Neuronal stem cell (in vitro differentiated cells): ENCODE results near the gene CEBPZ.

Experiments used
- DNase-seq: peaks from one replicate; pipeline ENCODE4 v3.0.0-alpha.2; 2013; ENCODE audit warnings: low spot score
- H2AFZ ChIP-seq: one replicate; pipeline ENCODE4 v1.6.1; 2013; ENCODE audit warnings: mild to moderate bottlenecking, low read length, inconsistent platforms
- H2AK5ac ChIP-seq: 2 replicates; pipeline ENCODE4 v1.6.1; 2013; ENCODE audit warnings: low read depth, mild to moderate bottlenecking, inconsistent platforms, low read length, moderate library complexity, mixed read lengths
- H2BK120ac ChIP-seq: 2 replicates; pipeline ENCODE4 v1.6.1; 2013; ENCODE audit warnings: low read depth, mild to moderate bottlenecking, inconsistent platforms, low read length, moderate library complexity, mixed read lengths
- H2BK12ac ChIP-seq: one replicate; pipeline ENCODE4 v1.6.1; 2013; ENCODE audit warnings: low read length, inconsistent platforms
- H2BK15ac ChIP-seq: 2 replicates; pipeline ENCODE4 v1.6.1; 2013; ENCODE audit warnings: mild to moderate bottlenecking, low read length, inconsistent platforms, mixed read lengths
- H2BK5ac ChIP-seq: one replicate; pipeline ENCODE4 v1.6.1; 2013; ENCODE audit warnings: inconsistent platforms, mild to moderate bottlenecking, low read length, moderate library complexity
- H3K14ac ChIP-seq: one replicate; pipeline ENCODE4 v1.6.1; 2013; ENCODE audit warnings: low read length, inconsistent platforms
- H3K18ac ChIP-seq: 2 replicates; pipeline ENCODE4 v1.6.1; 2013; ENCODE audit warnings: low read length, inconsistent platforms
- H3K23ac ChIP-seq: 2 replicates; pipeline ENCODE4 v1.6.1; 2013; ENCODE audit warnings: low read depth, mild to moderate bottlenecking, mixed read lengths, low read length, inconsistent platforms; ENCODE audit not compliant: poor library complexity
- H3K27ac ChIP-seq: replicated peaks from 3 replicates; pipeline ENCODE4 v1.5.1; 2013; ENCODE audit warnings: low read length, inconsistent platforms
- H3K27me3 ChIP-seq, 3 experiments: 2 replicates each; pipeline ENCODE4 v1.6.1; 2013; ENCODE audit warnings: low read length in 3 of 3, mild to moderate bottlenecking in 2 of 3, inconsistent platforms in 1 of 3, low read depth in 1 of 3, mixed read lengths in 1 of 3, moderate library complexity in 1 of 3; ENCODE audit not compliant: control insufficient read depth in 3 of 3, insufficient read depth in 3 of 3
- H3K36me3 ChIP-seq, 2 donors: replicated peaks in 1 of 2; 2 replicates each; pipeline ENCODE4 v1.6.1; 2013; ENCODE audit warnings: low read length in 2 of 2; ENCODE audit not compliant: control insufficient read depth in 2 of 2, insufficient read depth in 2 of 2
- H3K4ac ChIP-seq: 2 replicates; pipeline ENCODE4 v1.6.1; 2013; ENCODE audit warnings: inconsistent platforms, mild to moderate bottlenecking, low read length, moderate library complexity
- H3K4me1 ChIP-seq, 2 donors: 1 replicate in 1 of 2; 2 replicates in 1 of 2; pipeline ENCODE4 v1.6.1; 2013; ENCODE audit warnings: low read length in 2 of 2, low read depth in 1 of 2; ENCODE audit not compliant: control insufficient read depth in 2 of 2, insufficient read depth in 1 of 2
- H3K4me2 ChIP-seq: one replicate; pipeline ENCODE4 v1.6.1; 2013; ENCODE audit warnings: mild to moderate bottlenecking, low read length, inconsistent platforms; ENCODE audit not compliant: insufficient read depth, poor library complexity, severe bottlenecking
- H3K4me3 ChIP-seq, 2 donors: 2 replicates each; pipeline ENCODE4 v1.5.1; 2013; ENCODE audit warnings: low read length in 2 of 2, mild to moderate bottlenecking in 2 of 2, inconsistent platforms in 1 of 2, moderate library complexity in 1 of 2
- H3K79me1 ChIP-seq: one replicate; pipeline ENCODE4 v1.6.1; 2013; ENCODE audit warnings: low read depth, mild to moderate bottlenecking, inconsistent platforms, low read length, moderate library complexity
- H3K9ac ChIP-seq: one replicate; pipeline ENCODE4 v1.6.1; 2013; ENCODE audit warnings: mild to moderate bottlenecking, low read depth, low read length, inconsistent platforms; ENCODE audit not compliant: poor library complexity
- H3K9me3 ChIP-seq, 2 donors: replicated peaks in 1 of 2; 2 replicates each; pipeline versions ENCODE3 to v1.6.1; 2013; ENCODE audit warnings: low read length in 2 of 2, mild to moderate bottlenecking in 2 of 2, inconsistent platforms in 1 of 2, low read depth in 1 of 2, mixed read lengths in 1 of 2, moderate library complexity in 1 of 2; ENCODE audit not compliant: control insufficient read depth in 2 of 2, insufficient read depth in 1 of 2
- H4K8ac ChIP-seq: one replicate; pipeline ENCODE4 v1.6.1; 2013; ENCODE audit warnings: low read depth, mild to moderate bottlenecking, inconsistent platforms, low read length, moderate library complexity
- H4K91ac ChIP-seq: one replicate; pipeline ENCODE4 v1.6.1; 2013; ENCODE audit warnings: low read length, low read depth, mild to moderate bottlenecking, inconsistent platforms; ENCODE audit not compliant: poor library complexity
- WGBS, 2 donors: extraction: QIAGEN DNeasy Blood & Tissue Kit; methylation state at CpG; one replicate each; pipeline ENCODE4 v1.1.7; 2013; ENCODE audit warnings: missing lambda C conversion rate in 2 of 2, mixed read lengths in 1 of 2; ENCODE audit not compliant: insufficient read length in 2 of 2, insufficient replicate concordance in 1 of 2; ENCODE audit errors: extremely low coverage in 2 of 2; 5-methylcytosine and 5-hydroxymethylcytosine counted together

CEBPZ gene

GRCh38 chr2:37171624-37171950, 59.8 kb downstream of the CEBPZ start:
- Histone ChIP-seq H3K4me2 (no peak overlapping the region), H4K91ac (no peak overlapping the region), H3K18ac (no peak overlapping the region), H3K9me3 (no peaks in the 10 kb centered on the region), H3K36me3 (no peaks in the 10 kb centered on the region), H2AFZ (no peak overlapping the region), H3K27ac (no peak overlapping the region), H3K9ac (no peak overlapping the region), H3K4me3 (no peak overlapping the region), H3K4me1 (no peaks in the 10 kb centered on the region), H3K14ac (no peak overlapping the region), H2BK15ac (no peak overlapping the region), H3K79me1 (no peaks in the 10 kb centered on the region), H2BK12ac (no peak overlapping the region), H3K23ac (no peak overlapping the region), H2BK5ac (no peak overlapping the region), H4K8ac (no peak overlapping the region), H3K27me3 (no peaks in the 10 kb centered on the region), H3K4ac (no peak overlapping the region), H2BK120ac (no peak overlapping the region), H2AK5ac (no peak overlapping the region)
- DNase-seq = no peak

DNA sequence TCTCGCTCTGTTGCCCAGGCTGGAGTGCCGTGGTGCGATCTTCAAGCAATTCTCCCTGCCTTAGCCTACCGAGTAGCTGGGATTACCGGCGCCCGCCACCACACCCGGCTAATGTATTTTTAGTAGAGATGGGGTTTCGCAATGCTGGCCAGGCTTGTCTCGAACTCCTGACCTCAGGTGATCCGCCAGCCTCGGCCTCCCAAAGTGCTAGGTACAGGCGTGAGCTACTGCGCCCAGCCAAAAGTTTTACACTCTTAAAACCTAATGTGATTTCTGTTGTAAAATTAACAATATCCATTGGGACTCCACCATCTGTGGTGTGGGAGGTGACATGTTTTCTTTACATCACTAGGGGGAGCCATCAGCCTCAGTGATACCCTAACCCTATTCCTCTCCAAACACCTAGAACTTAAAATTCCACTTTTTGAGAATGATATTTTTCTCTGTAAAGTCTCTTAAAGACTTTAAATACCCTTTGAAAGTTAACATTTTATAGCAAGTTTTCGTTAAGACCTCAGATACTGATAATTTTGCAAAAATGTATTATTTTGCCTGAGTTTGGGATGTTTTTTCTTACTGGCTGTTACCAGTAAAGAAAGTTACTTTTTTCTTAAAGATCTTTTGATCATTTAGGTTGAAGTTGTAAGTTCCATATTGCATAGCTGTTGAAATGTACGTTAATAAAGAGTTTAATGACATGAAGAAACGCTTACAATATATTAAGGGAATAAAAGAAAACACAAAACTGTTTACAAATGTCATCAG, 63.0 kb downstream of the CEBPZ start:
- Histone ChIP-seq H3K9me3 (peaks cover 0 to 5% of the 10 kb centered on the region in 2 donors), H2BK120ac (no peak overlapping the region), H3K36me3 (no peaks in the 10 kb centered on the region), H2BK15ac (no peak overlapping the region), H3K4me1 (no peaks in the 10 kb centered on the region), H3K18ac (no peak overlapping the region), H4K91ac (no peak overlapping the region), H3K4me2 (no peak overlapping the region), H3K9ac (no peak overlapping the region), H3K4ac (no peak overlapping the region), H2BK12ac (no peak overlapping the region), H3K27me3 (no peaks in the 10 kb centered on the region), H3K4me3 (no peak overlapping the region), H3K14ac (no peak overlapping the region), H4K8ac (no peak overlapping the region), H2BK5ac (no peak overlapping the region), H3K23ac (no peak overlapping the region), H2AK5ac (no peak overlapping the region), H2AFZ (peak overlapping the region; percentile 51), H3K79me1 (no peaks in the 10 kb centered on the region), H3K27ac (no peak overlapping the region)
- WGBS, 2 donors = no CpG with 5 or more reads among the region's 17 CpGs
- no peak for DNase-seq

- Histone ChIP-seq H3K9me3 (peaks cover 0 to 5% of the 10 kb centered on the region in 2 donors), H3K4ac (no peak overlapping the region), H3K14ac (no peak overlapping the region), H3K27ac (no peak overlapping the region), H2BK120ac (no peak overlapping the region), H4K91ac (no peak overlapping the region), H3K79me1 (no peaks in the 10 kb centered on the region), H2BK15ac (no peak overlapping the region), H3K4me1 (no peaks in the 10 kb centered on the region), H3K4me3 (no peak overlapping the region), H3K9ac (no peak overlapping the region), H2AFZ (no peak overlapping the region), H2AK5ac (no peak overlapping the region), H2BK5ac (no peak overlapping the region), H3K18ac (no peak overlapping the region), H3K23ac (no peak overlapping the region), H2BK12ac (no peak overlapping the region), H3K36me3 (no peaks in the 10 kb centered on the region), H3K4me2 (no peak overlapping the region), H4K8ac (no peak overlapping the region), H3K27me3 (no peaks in the 10 kb centered on the region)
- no peak for DNase-seq
- no CpG with 5 or more reads among the region's 3 CpGs for WGBS, 2 donors
Observed at GRCh38 chr2:37167636-37168180, 63.7 kb downstream of the CEBPZ start.

DNA sequence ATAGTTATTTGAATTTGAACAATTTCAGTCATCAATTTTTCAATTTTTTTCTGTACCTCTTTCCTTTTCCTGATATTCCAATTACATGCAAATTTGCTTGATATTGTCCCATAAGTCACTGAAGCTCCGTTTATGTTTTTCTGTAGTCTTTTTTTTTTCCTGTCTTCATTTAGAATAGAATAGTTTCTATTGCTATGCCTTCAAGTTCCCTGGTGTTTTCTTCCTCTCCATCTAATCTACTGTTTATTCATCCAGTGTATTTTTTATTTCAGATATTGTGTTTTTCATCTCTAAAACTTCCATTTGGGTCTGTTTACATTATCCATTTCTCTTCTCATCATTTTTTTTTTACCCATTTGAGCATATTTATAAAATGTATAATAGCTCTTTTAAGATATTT, 66.6 kb downstream of the CEBPZ start:
- Histone ChIP-seq H3K4me1 (no peaks in the 10 kb centered on the region), H3K23ac (no peak overlapping the region), H2BK15ac (no peak overlapping the region), H3K27ac (no peak overlapping the region), H2AK5ac (no peak overlapping the region), H3K9ac (no peak overlapping the region), H3K79me1 (no peaks in the 10 kb centered on the region), H3K9me3 (peaks cover 0 to 5% of the 10 kb centered on the region in 2 donors), H2BK120ac (no peak overlapping the region), H2AFZ (no peak overlapping the region), H4K91ac (no peak overlapping the region), H4K8ac (no peak overlapping the region), H3K27me3 (no peaks in the 10 kb centered on the region), H2BK12ac (no peak overlapping the region), H3K36me3 (no peaks in the 10 kb centered on the region), H3K4ac (no peak overlapping the region), H2BK5ac (no peak overlapping the region), H3K14ac (no peak overlapping the region), H3K4me3 (no peak overlapping the region), H3K4me2 (no peak overlapping the region), H3K18ac (no peak overlapping the region)
- no CpG with 5 or more reads among the region's 1 CpG for WGBS, 2 donors
- DNase-seq = no peak
